H9 (cell line): ENCODE data around the gene B4GALNT1. TPM values are rescaled to one million over a fixed set of nuclear protein-coding genes. Genes with fewer than 3 reads are reported as not detected.

Experiments used
- DNase-seq: peaks from one replicate; pipeline ENCODE4 v3.0.0-alpha.2; 2017
- H2AFZ ChIP-seq: one replicate; pipeline ENCODE4 v1.6.1; 2013; ENCODE audit warnings: mild to moderate bottlenecking, low read length, control low read depth, moderate library complexity
- H2AK5ac ChIP-seq: 2 replicates; pipeline ENCODE4 v1.6.1; 2013; ENCODE audit warnings: low read length, control low read depth, mixed read lengths; ENCODE audit not compliant: insufficient read length
- H2BK120ac ChIP-seq: one replicate; pipeline ENCODE4 v1.6.1; 2013; ENCODE audit warnings: low read depth, mild to moderate bottlenecking, low read length, control low read depth, inconsistent platforms; ENCODE audit not compliant: poor library complexity, severe bottlenecking
- H2BK12ac ChIP-seq: 2 replicates; pipeline ENCODE4 v1.6.1; 2013; ENCODE audit warnings: low read length, control low read depth, mixed read lengths, low read depth; ENCODE audit not compliant: insufficient read length
- H2BK15ac ChIP-seq: 2 replicates; pipeline ENCODE4 v1.6.1; 2013; ENCODE audit warnings: low read depth, low read length, control low read depth
- H2BK20ac ChIP-seq: one replicate; pipeline ENCODE4 v1.6.1; 2013; ENCODE audit warnings: low read depth, mild to moderate bottlenecking, low read length, control low read depth, inconsistent platforms; ENCODE audit not compliant: poor library complexity, severe bottlenecking
- H2BK5ac ChIP-seq: 2 replicates; pipeline ENCODE4 v1.6.1; 2013; ENCODE audit warnings: low read length, control low read depth, mixed read lengths; ENCODE audit not compliant: insufficient read length
- H3K14ac ChIP-seq: 2 replicates; pipeline ENCODE4 v1.6.1; 2013; ENCODE audit warnings: low read length, control low read depth; ENCODE audit not compliant: insufficient read depth
- H3K18ac ChIP-seq: 2 replicates; pipeline ENCODE4 v1.6.1; 2013; ENCODE audit warnings: low read depth, mild to moderate bottlenecking, mixed read lengths, low read length, control low read depth; ENCODE audit not compliant: insufficient read length
- H3K23ac ChIP-seq: 2 replicates; pipeline ENCODE4 v1.6.1; 2013; ENCODE audit warnings: low read length, control low read depth, mixed read lengths, low read depth; ENCODE audit not compliant: insufficient read length
- H3K23me2 ChIP-seq: 2 replicates; pipeline ENCODE4 v1.6.1; 2013; ENCODE audit warnings: low read depth, mild to moderate bottlenecking, mixed read lengths, low read length, control low read depth; ENCODE audit not compliant: insufficient read length, poor library complexity, severe bottlenecking
- H3K27ac ChIP-seq: 2 replicates; pipeline ENCODE4 v1.5.1; 2013; ENCODE audit warnings: low read length, control low read depth, mixed read lengths, low read depth; ENCODE audit not compliant: insufficient read length
- H3K27me3 ChIP-seq: 2 replicates; pipeline ENCODE4 v1.6.1; 2013; ENCODE audit warnings: low read length, control low read depth, inconsistent platforms; ENCODE audit not compliant: insufficient read depth
- H3K4ac ChIP-seq: 2 replicates; pipeline ENCODE4 v1.6.1; 2013; ENCODE audit warnings: low read depth, mild to moderate bottlenecking, control low read depth, inconsistent platforms, low read length, moderate library complexity
- H3K4me1 ChIP-seq: 2 replicates; pipeline ENCODE4 v1.6.1; 2013; ENCODE audit warnings: low read length, control low read depth, inconsistent platforms; ENCODE audit not compliant: insufficient read depth
- H3K4me2 ChIP-seq: 2 replicates; pipeline ENCODE4 v1.6.1; 2013; ENCODE audit warnings: low read length, control low read depth, mixed read lengths; ENCODE audit not compliant: insufficient read length, insufficient read depth
- H3K56ac ChIP-seq: 2 replicates; pipeline ENCODE4 v1.6.1; 2013; ENCODE audit warnings: low read depth, mild to moderate bottlenecking, mixed read lengths, low read length, control low read depth; ENCODE audit not compliant: insufficient read length
- H3K79me1 ChIP-seq: 2 replicates; pipeline ENCODE4 v1.6.1; 2013; ENCODE audit warnings: low read depth, mild to moderate bottlenecking, moderate library complexity, low read length, control low read depth, inconsistent platforms; ENCODE audit not compliant: insufficient read depth, poor library complexity, severe bottlenecking
- H3K79me2 ChIP-seq: 2 replicates; pipeline ENCODE4 v1.6.1; 2013; ENCODE audit warnings: low read length, control low read depth, inconsistent platforms; ENCODE audit not compliant: insufficient read depth
- H3K9ac ChIP-seq: 2 replicates; pipeline ENCODE4 v1.6.1; 2013; ENCODE audit warnings: low read length, control low read depth, mixed read lengths; ENCODE audit not compliant: insufficient read length; ENCODE audit errors: extremely low read depth
- H3K9me3 ChIP-seq: one replicate; pipeline ENCODE4 v1.6.1; 2013; ENCODE audit warnings: low read depth, low read length, inconsistent platforms; ENCODE audit not compliant: control insufficient read depth
- H3T11ph ChIP-seq: one replicate; pipeline ENCODE4 v1.6.1; 2013; ENCODE audit warnings: mild to moderate bottlenecking, low read length, control low read depth, inconsistent platforms
- H4K20me1 ChIP-seq: one replicate; pipeline ENCODE4 v1.6.1; 2013; ENCODE audit not compliant: control insufficient read depth, insufficient read length, insufficient read depth
- H4K5ac ChIP-seq: 2 replicates; pipeline ENCODE4 v1.6.1; 2013; ENCODE audit warnings: low read depth, mild to moderate bottlenecking, mixed read lengths, low read length, control low read depth; ENCODE audit not compliant: insufficient read length
- H4K8ac ChIP-seq: replicated peaks from 2 replicates; pipeline ENCODE4 v1.6.1; 2013; ENCODE audit warnings: low read length, control low read depth, mixed read lengths, low read depth; ENCODE audit not compliant: insufficient read length
- H4K91ac ChIP-seq: 2 replicates; pipeline ENCODE4 v1.6.1; 2013; ENCODE audit warnings: low read depth, mild to moderate bottlenecking, moderate library complexity, mixed read lengths, low read length, control low read depth; ENCODE audit not compliant: insufficient read length
- H3K27ac Mint-ChIP-seq, 3 experiments: 2 replicates in 2 of 3; 3 replicates in 1 of 3; pipeline ENCODE4 v1.8.0; 2020 to 2021; ENCODE audit warnings: mixed read lengths in 3 of 3, mild to moderate bottlenecking in 1 of 3, moderate library complexity in 1 of 3
- H3K27me3 Mint-ChIP-seq: 2 replicates; pipeline ENCODE4 v1.8.0; 2021; ENCODE audit warnings: low read depth, mild to moderate bottlenecking, moderate library complexity, mixed read lengths
- H3K36me3 Mint-ChIP-seq, 3 experiments: 2 replicates in 2 of 3; 3 replicates in 1 of 3; pipeline ENCODE4 v1.8.0; 2020 to 2021; ENCODE audit warnings: low read depth in 3 of 3, mixed read lengths in 3 of 3; ENCODE audit not compliant: insufficient read depth in 1 of 3
- H3K4me1 Mint-ChIP-seq, 2 experiments: 2 replicates each; pipeline ENCODE4 v1.8.0; 2020; ENCODE audit warnings: mixed read lengths in 2 of 2
- H3K4me3 Mint-ChIP-seq, 2 experiments: 2 replicates in 1 of 2; 3 replicates in 1 of 2; pipeline ENCODE4 v1.8.0; 2020 to 2021; ENCODE audit warnings: mild to moderate bottlenecking in 2 of 2, mixed read lengths in 2 of 2, moderate library complexity in 1 of 2
- H3K9me3 Mint-ChIP-seq, 2 experiments: 2 replicates in 1 of 2; 3 replicates in 1 of 2; pipeline ENCODE4 v1.8.0; 2020; ENCODE audit warnings: mild to moderate bottlenecking in 2 of 2, mixed read lengths in 2 of 2, moderate library complexity in 1 of 2
- CTCF ChIP-seq: fragments of 200-600 bp; sonication (generic); conservative IDR thresholded peaks from 3 replicates; pipeline ENCODE4 v1.8.0; 2021; ENCODE audit warnings: antibody characterized with exemption, mild to moderate bottlenecking
- WGBS: extraction: QIAGEN DNeasy Blood & Tissue Kit; methylation state at CpG from one replicate; pipeline ENCODE4 v1.1.7; 2013; ENCODE audit warnings: missing lambda C conversion rate, low lambda C conversion rate, mixed read lengths; ENCODE audit not compliant: insufficient read length; ENCODE audit errors: extremely low coverage; 5-methylcytosine and 5-hydroxymethylcytosine counted together
- total RNA-seq: library from RNA; stranded (reverse); gene quantifications from 2 replicates; pipeline ENCODE4 v1.2.1, GENCODE V29; 2021

Gene B4GALNT1
- total RNA-seq, 1 experiment from 2014 or later, result 2.3 TPM

DNA sequence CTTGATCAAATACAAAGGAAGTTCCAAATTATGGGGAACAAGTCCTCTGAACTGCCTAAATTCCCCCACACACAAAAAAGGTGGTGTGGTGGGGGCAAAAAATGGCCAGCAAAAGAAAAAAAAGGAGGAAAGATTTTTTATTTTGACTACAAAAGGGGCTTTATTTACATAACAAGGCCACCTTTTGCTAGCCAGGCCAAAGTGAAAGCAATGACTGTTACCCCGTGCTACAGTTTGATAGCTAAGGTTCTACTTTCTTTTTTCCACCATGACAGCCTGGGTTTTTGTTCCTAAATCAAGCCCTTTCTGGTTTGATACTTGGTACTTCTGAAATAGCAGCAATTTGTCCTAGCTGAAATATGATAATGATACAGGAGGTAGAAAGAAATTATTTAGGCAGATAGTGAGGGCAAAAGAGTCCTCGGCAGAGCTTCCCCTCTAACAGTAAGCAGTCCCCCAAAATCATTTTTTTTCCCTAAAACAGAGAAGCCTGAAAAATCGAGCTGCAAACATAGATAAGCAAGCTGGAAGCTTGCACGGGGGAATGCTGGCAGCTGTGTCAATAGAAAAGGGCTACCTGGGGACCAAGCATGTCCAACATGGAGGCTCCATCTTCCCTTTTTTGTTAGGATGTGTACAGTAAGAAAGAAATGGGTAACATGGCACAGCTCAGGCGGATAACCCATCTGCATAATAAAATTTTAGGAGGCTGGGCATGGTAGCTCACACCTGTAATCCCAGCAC lies 8.9 kb upstream of the B4GALNT1 start:
- H3K18ac ChIP-seq, result no peak overlapping the region
- no peaks in the 10 kb centered on the region for H3K23me2 ChIP-seq
- H3K4me1 ChIP-seq, result peaks cover 4% of the 10 kb centered on the region; the same call in 1 of the 2 replicates
- H3K9ac ChIP-seq, result no peak overlapping the region
- Mint-ChIP-seq H3K36me3 (peaks cover 2 to 8% (median 8%) of the 10 kb centered on the region in 3 experiments; a peak in 5 of 7 replicates), H3K4me3 (no peak overlapping the region), H3K4me1 (peaks cover 16% of the 10 kb centered on the region in 2 experiments), H3K9me3 (peaks cover 37 to 38% of the 10 kb centered on the region in 2 experiments), H3K27me3 (peaks cover 7% of the 10 kb centered on the region), H3K27ac (no peak overlapping the region)
- H4K91ac ChIP-seq, result no peak overlapping the region
- H3K14ac ChIP-seq, result no peak overlapping the region
- no peaks in the 10 kb centered on the region for H3K9me3 ChIP-seq
- H3K23ac ChIP-seq, result no peak overlapping the region
- no peak overlapping the region for H2BK20ac ChIP-seq
- no peak overlapping the region for H2BK120ac ChIP-seq
- no peak overlapping the region for H3K27ac ChIP-seq
- H3K79me2 ChIP-seq, result no peaks in the 10 kb centered on the region
- H2AFZ ChIP-seq, result no peak overlapping the region
- H2BK5ac ChIP-seq, result no peak overlapping the region
- H3K27me3 ChIP-seq, result no peaks in the 10 kb centered on the region
- no peaks in the 10 kb centered on the region for H3K79me1 ChIP-seq
- H4K8ac ChIP-seq, result no peak overlapping the region
- no peak for DNase-seq
- no peak overlapping the region for H3K56ac ChIP-seq
- no CpG with 5 or more reads among the region's 5 CpGs for WGBS
- no peak overlapping the region for H4K5ac ChIP-seq
- H3K4ac ChIP-seq, result no peak overlapping the region
- H3T11ph ChIP-seq, result no peak overlapping the region
- H2AK5ac ChIP-seq, result no peak overlapping the region
- no peak overlapping the region for H2BK12ac ChIP-seq
- TF ChIP-seq CTCF, result no peak
- H2BK15ac ChIP-seq, result no peak overlapping the region
- H3K4me2 ChIP-seq, result no peak overlapping the region
- H4K20me1 ChIP-seq, result no peaks in the 10 kb centered on the region
